IMR-90 (cell line): ENCODE data around the gene KLF13. TPM values are rescaled to one million over a fixed set of nuclear protein-coding genes. Genes with fewer than 3 reads are reported as not detected.

ENCODE experiments used
- ATAC-seq: fragments of 200-7000 bp; cut with Tn5 transposase; 2 replicates; pipeline ENCODE4 v1.9.1; 2020; ENCODE audit warnings: low read depth, mild to moderate bottlenecking, moderate library complexity
- BruUV-seq: library from RNA; stranded (reverse); fragments of 400-500 nt; replicated peaks from 2 replicates; lab custom pipeline; 2021; lab: Mats Ljungman, UMichigan
- CTCF ChIA-PET: fragments of 300-600 bp; formaldehyde crosslinking; extraction: SDS; loops from one replicate; lab custom pipeline; 2021; ENCODE audit warnings: antibody characterized with exemption; lab: Yijun Ruan, JAX
- POLR2A ChIA-PET: fragments of 300-600 bp; sonication (Branson Sonifier 250); formaldehyde crosslinking; loops from one replicate; lab custom pipeline; 2022; ENCODE audit warnings: antibody characterized with exemption; ENCODE audit not compliant: unreplicated experiment; lab: Charles Lee
- DNase-seq: peaks from one replicate; pipeline ENCODE4 v3.0.0; 2013
- H2AFZ ChIP-seq: replicated peaks from 2 replicates; pipeline ENCODE3; 2013; ENCODE audit warnings: low read length, mild to moderate bottlenecking; ENCODE audit not compliant: poor library complexity
- H2AK5ac ChIP-seq: 2 replicates; pipeline ENCODE4 v1.6.1; 2013; ENCODE audit warnings: low read depth, low read length, inconsistent platforms
- H2AK9ac ChIP-seq: replicated peaks from 2 replicates; pipeline ENCODE3; 2013; ENCODE audit warnings: mild to moderate bottlenecking, low read depth, low read length, moderate library complexity; ENCODE audit not compliant: poor library complexity
- H2BK120ac ChIP-seq: 2 replicates; pipeline ENCODE4 v1.6.1; 2013; ENCODE audit warnings: low read depth, low read length, inconsistent platforms
- H2BK15ac ChIP-seq: 3 replicates; pipeline ENCODE4 v1.6.1; 2013; ENCODE audit warnings: low read depth, low read length, inconsistent platforms
- H2BK20ac ChIP-seq: 2 replicates; pipeline ENCODE4 v1.6.1; 2013; ENCODE audit warnings: low read depth, mild to moderate bottlenecking, inconsistent platforms, low read length, moderate library complexity
- H2BK5ac ChIP-seq: 2 replicates; pipeline ENCODE4 v1.6.1; 2013; ENCODE audit warnings: mild to moderate bottlenecking, low read depth, low read length, inconsistent platforms; ENCODE audit not compliant: poor library complexity, severe bottlenecking
- H3K14ac ChIP-seq: replicated peaks from 2 replicates; pipeline ENCODE4 v1.6.1; 2013; ENCODE audit warnings: low read depth, low read length, inconsistent platforms
- H3K18ac ChIP-seq: 2 replicates; pipeline ENCODE4 v1.6.1; 2013; ENCODE audit warnings: low read depth, low read length, control low read depth
- H3K23ac ChIP-seq: 2 replicates; pipeline ENCODE4 v1.6.1; 2013; ENCODE audit warnings: low read depth, low read length, inconsistent platforms
- H3K27ac ChIP-seq: 2 replicates; pipeline ENCODE4 v1.5.1; 2013; ENCODE audit warnings: mild to moderate bottlenecking, control low read depth, low read length; ENCODE audit not compliant: insufficient read depth
- H3K27me3 ChIP-seq: 2 replicates; pipeline ENCODE4 v1.6.1; 2013; ENCODE audit warnings: low read length; ENCODE audit not compliant: control insufficient read depth, insufficient read depth
- H3K36me3 ChIP-seq: 2 replicates; pipeline ENCODE4 v1.6.1; 2013; ENCODE audit warnings: low read length, mixed read lengths; ENCODE audit not compliant: control insufficient read depth, insufficient read depth
- H3K4ac ChIP-seq: 2 replicates; pipeline ENCODE4 v1.6.1; 2013; ENCODE audit warnings: low read depth, low read length, inconsistent platforms
- H3K4me1 ChIP-seq: 2 replicates; pipeline ENCODE4 v1.6.1; 2013; ENCODE audit warnings: low read length, mixed read lengths; ENCODE audit not compliant: control insufficient read depth, insufficient read depth
- H3K4me2 ChIP-seq: 2 replicates; pipeline ENCODE4 v1.6.1; 2013; ENCODE audit warnings: low read depth, mild to moderate bottlenecking, control low read depth, low read length, moderate library complexity
- H3K4me3 ChIP-seq: 2 replicates; pipeline ENCODE4 v1.5.1; 2013; ENCODE audit warnings: low read depth, mild to moderate bottlenecking, control low read depth, low read length, moderate library complexity; ENCODE audit not compliant: insufficient read depth
- H3K56ac ChIP-seq: 2 replicates; pipeline ENCODE4 v1.6.1; 2013; ENCODE audit warnings: low read length, inconsistent platforms; ENCODE audit not compliant: insufficient read depth; ENCODE audit errors: extremely low read depth
- H3K79me1 ChIP-seq, 2 experiments: 2 replicates each; pipeline ENCODE4 v1.6.1; 2013; ENCODE audit warnings: low read length in 2 of 2, inconsistent platforms in 1 of 2, low read depth in 1 of 2
- H3K9ac ChIP-seq: 2 replicates; pipeline ENCODE4 v1.6.1; 2013; ENCODE audit warnings: low read depth, low read length, control low read depth
- H3K9me1 ChIP-seq: 2 replicates; pipeline ENCODE4 v1.6.1; 2013; ENCODE audit warnings: low read length, inconsistent platforms; ENCODE audit not compliant: insufficient read depth
- H3K9me3 ChIP-seq: 2 replicates; pipeline ENCODE4 v1.6.1; 2013; ENCODE audit warnings: low read length; ENCODE audit not compliant: control insufficient read depth, insufficient read depth
- H4K20me1 ChIP-seq: 2 replicates; pipeline ENCODE4 v1.6.1; 2013; ENCODE audit warnings: low read length, inconsistent platforms; ENCODE audit not compliant: insufficient read depth
- H4K5ac ChIP-seq: 2 replicates; pipeline ENCODE4 v1.6.1; 2013; ENCODE audit warnings: mild to moderate bottlenecking, low read depth, low read length, control low read depth
- H4K8ac ChIP-seq, 2 experiments: 2 replicates each; pipeline ENCODE4 v1.6.1; 2013; ENCODE audit warnings: low read depth in 2 of 2, low read length in 2 of 2, control low read depth in 1 of 2, inconsistent platforms in 1 of 2
- H4K91ac ChIP-seq: 2 replicates; pipeline ENCODE4 v1.6.1; 2013; ENCODE audit warnings: low read depth, low read length, inconsistent platforms; ENCODE audit not compliant: insufficient read depth
- BHLHE40 ChIP-seq: fragments of 150-350 bp; IDR thresholded peaks from 2 replicates; pipeline ENCODE4 v1.6.1; 2016; ENCODE audit warnings: mild to moderate bottlenecking, low read depth, low read length
- CHD1 ChIP-seq: IDR thresholded peaks from 2 replicates; pipeline ENCODE4 v1.6.1; 2012; ENCODE audit warnings: low read depth, low read length, improper control_type of control experiment
- CTCF ChIP-seq: conservative IDR thresholded peaks from 2 replicates; pipeline ENCODE4 v1.5.1; 2012; ENCODE audit warnings: mild to moderate bottlenecking, low read depth, low read length, improper control_type of control experiment
- ELK1 ChIP-seq: fragments of 150-350 bp; IDR thresholded peaks from 2 replicates; pipeline ENCODE4 v1.6.1; 2016; ENCODE audit warnings: low read depth, mild to moderate bottlenecking, low read length, moderate library complexity, borderline replicate concordance
- FOS ChIP-seq: fragments of 150-350 bp; IDR thresholded peaks from 2 replicates; pipeline ENCODE4 v1.6.1; 2016; ENCODE audit warnings: low read depth, low read length
- MAFK ChIP-seq: IDR thresholded peaks from 2 replicates; pipeline ENCODE4 v1.6.1; 2012; ENCODE audit warnings: low read depth, low read length, improper control_type of control experiment
- MAZ ChIP-seq: IDR thresholded peaks from 2 replicates; pipeline ENCODE4 v1.6.1; 2012; ENCODE audit warnings: low read depth, mild to moderate bottlenecking, low read length, improper control_type of control experiment, moderate library complexity, borderline replicate concordance
- NFE2L2 ChIP-seq: fragments of 150-350 bp; IDR thresholded peaks from 2 replicates; pipeline ENCODE4 v1.6.1; 2016; ENCODE audit warnings: low read depth, mild to moderate bottlenecking, low read length
- POLR2A ChIP-seq: IDR thresholded peaks from 2 replicates; pipeline ENCODE4 v1.6.1; 2012; ENCODE audit warnings: mild to moderate bottlenecking, low read depth, low read length
- RAD21 ChIP-seq: IDR thresholded peaks from 2 replicates; pipeline ENCODE4 v1.6.1; 2012; ENCODE audit warnings: low read length, improper control_type of control experiment
- RCOR1 ChIP-seq: IDR thresholded peaks from 2 replicates; pipeline ENCODE4 v1.6.1; 2012; ENCODE audit warnings: mild to moderate bottlenecking, low read length, improper control_type of control experiment; ENCODE audit not compliant: insufficient replicate concordance
- RFX5 ChIP-seq: IDR thresholded peaks from 2 replicates; pipeline ENCODE4 v1.8.0; 2012; ENCODE audit warnings: low read depth, mild to moderate bottlenecking, low read length, moderate library complexity
- SMC3 ChIP-seq: fragments of 150-350 bp; IDR thresholded peaks from 2 replicates; pipeline ENCODE4 v1.6.1; 2016; ENCODE audit warnings: low read depth, mild to moderate bottlenecking, antibody characterized with exemption, low read length, moderate library complexity
- USF2 ChIP-seq: fragments of 150-350 bp; IDR thresholded peaks from 2 replicates; pipeline ENCODE4 v1.6.1; 2017; ENCODE audit warnings: mild to moderate bottlenecking, antibody characterized with exemption, low read length, low read depth
- WGBS, 2 experiments: methylation state at CpG; one replicate each; pipeline versions ENCODE4 v1.1.5 to v1.1.7; 2013; ENCODE audit warnings: missing lambda C conversion rate in 2 of 2; ENCODE audit not compliant: insufficient read length in 1 of 2; ENCODE audit errors: extremely low coverage in 2 of 2; 5-methylcytosine and 5-hydroxymethylcytosine counted together
- dilution Hi-C: fragments of 300-500 bp; cut with HindIII; formaldehyde crosslinking; loops from one replicate; pipeline ENCODE4 v1.14.3; 2018; ENCODE audit warnings: low sequenced_read_pairs; ENCODE audit not compliant: unreplicated experiment
- in situ Hi-C: fragments of 300-500 bp; cut with MboI; formaldehyde crosslinking; loops from 3 replicates; pipeline ENCODE4 v1.14.3; 2019; ENCODE audit warnings: low sequenced_read_pairs, inconsistent platforms, mixed read lengths
- intact Hi-C: fragments of 100-400 bp; cut with micrococcal nuclease; formaldehyde crosslinking; loops from 2 replicates; pipeline ENCODE4 v1.10.0; 2022
- polyA plus RNA-seq, 3 experiments: library from polyadenylated mRNA; depleted of rRNA; stranded (reverse); fragments of >200 nt; gene quantifications; 2 replicates each; pipeline ENCODE4 v1.2.3, GENCODE V29; 2012; ENCODE audit warnings: low replicate concordance in 1 of 3
- total RNA-seq: library from RNA; depleted of rRNA; stranded (reverse); fragments of >200 nt; gene quantifications from 2 replicates; pipeline ENCODE4 v1.2.3, GENCODE V29; 2012

KLF13 gene
- total and polyA plus RNA-seq, 2 of the 4 experiments (the other 2 are of a cell fraction), result 9.5 to 10.6 TPM

GRCh38 chr15:31387479-31388118, 61.0 kb downstream of the KLF13 start:
- H3K27me3 ChIP-seq, result no peaks in the 10 kb centered on the region
- no peaks in the 10 kb centered on the region for H3K36me3 ChIP-seq
- no peak overlapping the region for H3K4me3 ChIP-seq
- 0 out of 3 replicates have a peak overlapping the region, but pooled peaks have one; percentile 30 for H2BK15ac ChIP-seq
- peak overlapping the region; percentile 56; the same call in 1 of the 2 replicates for H3K4me2 ChIP-seq
- H3K4ac ChIP-seq, result peak overlapping the region; percentile 43; the same call in 1 of the 2 replicates
- no peak overlapping the region; the same call in 1 of the 2 replicates for H3K18ac ChIP-seq
- H3K14ac ChIP-seq, result 0 out of 2 replicates have a peak overlapping the region, but pooled peaks have one; percentile 27
- H3K9ac ChIP-seq, result no peak overlapping the region
- no peak overlapping the region for H4K5ac ChIP-seq
- H3K56ac ChIP-seq, result no peak overlapping the region
- TF ChIP-seq CTCF (no peak), RAD21 (no peak), ELK1 (no peak), USF2 (no peak), MAZ (no peak), SMC3 (no peak), POLR2A (no peak), MAFK (no peak), FOS (no peak), CHD1 (no peak), RCOR1 (no peak), BHLHE40 (no peak), NFE2L2 (no peak), RFX5 (no peak)
- H4K8ac ChIP-seq, result no peak overlapping the region
- no peak overlapping the region for H2BK5ac ChIP-seq
- WGBS, 2 experiments, result 33% methylated on average over 5 of the region's 6 CpGs; no CpG with 5 or more reads in 1 of the 2 experiments
- H3K23ac ChIP-seq, result peak overlapping the region; percentile 45; the same call in 1 of the 2 replicates
- no peaks in the 10 kb centered on the region; the same call in 1 of the 2 replicates for H3K9me3 ChIP-seq
- POLR2A ChIA-PET, result no interaction called here
- BruUV-seq, result no TSS peak
- peak; percentile 18 for DNase-seq
- no peak overlapping the region for H4K91ac ChIP-seq
- H2AFZ ChIP-seq, result peak overlapping the region; percentile 77
- peaks cover 10% of the 10 kb centered on the region; the same call in 1 of the 2 replicates for H3K9me1 ChIP-seq
- peak overlapping the region; percentile 88 for H2AK9ac ChIP-seq
- dilution Hi-C loops (no loop called here), in situ Hi-C loops (no loop called here), intact Hi-C loops (no loop called here)
- H3K4me1 ChIP-seq, result peaks cover 6% of the 10 kb centered on the region
- peak overlapping the region; percentile 27; the same call in 1 of the 2 replicates for H2AK5ac ChIP-seq
- CTCF ChIA-PET, result no interaction called here
- H3K79me1 ChIP-seq, result 0 out of 4 replicates have a peak, but pooled peaks cover 0 to 3% of the 10 kb centered on the region in 2 experiments
- H2BK20ac ChIP-seq, result peak overlapping the region; percentile 29
- 0 out of 2 replicates have a peak overlapping the region, but pooled peaks have one; percentile 18 for H2BK120ac ChIP-seq
- H4K20me1 ChIP-seq, result 0 out of 2 replicates have a peak, but pooled peaks cover 5% of the 10 kb centered on the region
- no peak overlapping the region for H3K27ac ChIP-seq
- ATAC-seq, result no peak; the same call in 1 of the 2 replicates
